Tibial nerve (tissue), 4 donors: ENCODE data around the gene WARS2.

ENCODE experiments used
- CTCF ChIP-seq, 5 experiments: fragments of 200-600 bp in 3 of 5; fragments of 450-650 bp in 2 of 5; sonication (generic) in 3 of 5; IDR thresholded peaks; one replicate each; pipeline ENCODE4 v1.5.1; 2016 to 2019; ENCODE audit warnings: antibody characterized with exemption in 5 of 5, mild to moderate bottlenecking in 3 of 5, moderate library complexity in 2 of 5
- EP300 ChIP-seq, 2 donors: sonication (generic); formaldehyde crosslinking; IDR thresholded peaks; one replicate each; pipeline ENCODE4 v1.6.1; 2017; ENCODE audit warnings: antibody characterized with exemption in 2 of 2, mild to moderate bottlenecking in 1 of 2
- POLR2A ChIP-seq, 2 donors: fragments of 450-650 bp; IDR thresholded peaks; one replicate each; pipeline ENCODE4 v1.6.1; 2017; ENCODE audit warnings: antibody characterized with exemption in 2 of 2, mild to moderate bottlenecking in 2 of 2, moderate library complexity in 2 of 2

DNA sequence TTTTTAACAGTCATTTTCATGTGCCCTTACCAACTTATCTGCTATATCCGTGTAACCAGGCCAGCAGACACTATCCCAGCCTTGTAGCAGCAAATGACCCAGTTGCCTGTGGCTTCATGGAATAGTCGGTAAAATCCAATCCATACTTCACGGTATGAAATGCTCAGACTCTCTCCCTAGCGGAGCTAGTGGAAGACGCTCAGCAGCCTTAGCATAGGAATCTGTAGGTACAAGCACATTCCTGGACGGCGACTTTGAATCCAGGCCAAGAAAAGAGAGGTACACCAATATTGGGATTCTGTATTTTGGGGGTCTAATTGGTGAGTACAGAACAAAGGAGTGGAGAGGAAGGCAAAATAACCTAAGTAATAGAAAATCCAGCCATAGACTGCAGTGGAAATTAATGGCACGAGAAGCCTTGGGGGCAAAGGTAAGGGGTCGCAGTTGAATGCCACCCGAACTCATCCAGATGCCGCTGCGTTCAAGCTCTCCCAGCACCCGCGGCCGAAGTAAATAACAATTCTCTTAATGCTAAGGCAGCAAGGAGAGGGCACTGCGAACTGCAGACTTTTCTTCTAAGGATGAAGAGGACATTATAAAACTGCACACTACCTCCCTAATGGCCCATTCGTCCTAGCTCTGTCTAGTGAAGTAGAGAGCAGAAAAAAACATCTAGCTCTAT is 134.6 kb downstream of the WARS2 start:
- TF ChIP-seq CTCF (IDR thresholded peaks at IDR 0.05) (no peak), POLR2A (IDR thresholded peaks at IDR 0.05) (no peak), EP300 (IDR thresholded peaks at IDR 0.05) (no peak)
